RWPE2 (cell line): ENCODE measurements around the gene CAPZA1.

ENCODE experiments used
- ATAC-seq: fragments of 200-7000 bp; cut with Tn5 transposase; 3 replicates; pipeline ENCODE4 v1.9.1; 2021; ENCODE audit warnings: low read depth
- DNase-seq: peaks from one replicate; pipeline ENCODE4 v3.0.0-alpha.2; 2020; ENCODE audit warnings: low spot score
- H3K27ac ChIP-seq: fragments of 450-650 bp; 2 replicates; pipeline ENCODE4 v1.5.1; 2017; ENCODE audit warnings: mild to moderate bottlenecking; ENCODE audit not compliant: poor library complexity, severe bottlenecking
- H3K27me3 ChIP-seq: fragments of 250-450 bp; sonication (Bioruptor Pico); 2 replicates; pipeline ENCODE4 v1.5.1; 2021; ENCODE audit warnings: mild to moderate bottlenecking, moderate library complexity; ENCODE audit not compliant: insufficient read depth, poor library complexity, severe bottlenecking
- H3K36me3 ChIP-seq: fragments of 250-450 bp; sonication (Bioruptor Pico); 2 replicates; pipeline ENCODE4 v1.5.1; 2020; ENCODE audit warnings: low read depth, mild to moderate bottlenecking, moderate library complexity
- H3K4me1 ChIP-seq: fragments of 250-450 bp; sonication (Bioruptor Pico); 2 replicates; pipeline ENCODE4 v1.5.1; 2021; ENCODE audit warnings: mild to moderate bottlenecking, moderate library complexity; ENCODE audit not compliant: insufficient read depth, poor library complexity, severe bottlenecking
- H3K4me3 ChIP-seq: fragments of 250-450 bp; sonication (Bioruptor Pico); 2 replicates; pipeline ENCODE4 v1.5.1; 2021; ENCODE audit warnings: mild to moderate bottlenecking, moderate library complexity; ENCODE audit not compliant: severe bottlenecking
- H3K9me3 ChIP-seq: fragments of 250-450 bp; sonication (Bioruptor Pico); 2 replicates; pipeline ENCODE4 v1.5.1; 2021; ENCODE audit warnings: mild to moderate bottlenecking, moderate library complexity; ENCODE audit not compliant: severe bottlenecking
- TF ChIP-seq, protein P1 (sequence below): fragments of 450-650 bp; IDR thresholded peaks from one replicate; pipeline ENCODE4 v1.5.1; 2017; ENCODE audit warnings: mild to moderate bottlenecking, moderate library complexity; ENCODE audit not compliant: poor library complexity, severe bottlenecking

Gene CAPZA1

DNA sequence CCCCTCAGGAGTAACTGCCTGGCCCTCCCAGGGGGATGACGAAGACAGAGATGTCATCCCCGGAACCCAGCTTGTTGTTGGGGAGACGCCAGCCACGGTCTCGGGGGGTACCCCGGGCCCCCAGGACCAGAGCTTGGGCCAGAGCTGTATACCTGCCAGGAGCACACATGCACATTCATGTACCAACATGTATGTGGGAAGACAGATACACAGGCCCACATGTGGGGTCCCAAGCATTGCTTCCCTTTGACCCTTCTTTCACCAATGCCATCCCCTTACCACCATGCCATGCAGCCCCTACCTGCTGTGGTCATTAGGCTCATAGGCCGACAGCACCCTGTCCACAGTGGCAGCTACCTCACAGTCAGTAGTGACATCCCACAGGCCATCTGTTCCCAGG, 90.5 kb downstream of the CAPZA1 start:
- no peaks in the 10 kb centered on the region for H3K36me3 ChIP-seq
- TF ChIP-seq, protein P1, sequence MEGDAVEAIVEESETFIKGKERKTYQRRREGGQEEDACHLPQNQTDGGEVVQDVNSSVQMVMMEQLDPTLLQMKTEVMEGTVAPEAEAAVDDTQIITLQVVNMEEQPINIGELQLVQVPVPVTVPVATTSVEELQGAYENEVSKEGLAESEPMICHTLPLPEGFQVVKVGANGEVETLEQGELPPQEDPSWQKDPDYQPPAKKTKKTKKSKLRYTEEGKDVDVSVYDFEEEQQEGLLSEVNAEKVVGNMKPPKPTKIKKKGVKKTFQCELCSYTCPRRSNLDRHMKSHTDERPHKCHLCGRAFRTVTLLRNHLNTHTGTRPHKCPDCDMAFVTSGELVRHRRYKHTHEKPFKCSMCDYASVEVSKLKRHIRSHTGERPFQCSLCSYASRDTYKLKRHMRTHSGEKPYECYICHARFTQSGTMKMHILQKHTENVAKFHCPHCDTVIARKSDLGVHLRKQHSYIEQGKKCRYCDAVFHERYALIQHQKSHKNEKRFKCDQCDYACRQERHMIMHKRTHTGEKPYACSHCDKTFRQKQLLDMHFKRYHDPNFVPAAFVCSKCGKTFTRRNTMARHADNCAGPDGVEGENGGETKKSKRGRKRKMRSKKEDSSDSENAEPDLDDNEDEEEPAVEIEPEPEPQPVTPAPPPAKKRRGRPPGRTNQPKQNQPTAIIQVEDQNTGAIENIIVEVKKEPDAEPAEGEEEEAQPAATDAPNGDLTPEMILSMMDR = no peak
- H3K9me3 ChIP-seq = no peaks in the 10 kb centered on the region
- no peaks in the 10 kb centered on the region for H3K4me1 ChIP-seq
- no peak overlapping the region for H3K27ac ChIP-seq
- ATAC-seq (no peak), DNase-seq (no peak)
- H3K4me3 ChIP-seq = no peak overlapping the region
- H3K27me3 ChIP-seq = no peaks in the 10 kb centered on the region

DNA sequence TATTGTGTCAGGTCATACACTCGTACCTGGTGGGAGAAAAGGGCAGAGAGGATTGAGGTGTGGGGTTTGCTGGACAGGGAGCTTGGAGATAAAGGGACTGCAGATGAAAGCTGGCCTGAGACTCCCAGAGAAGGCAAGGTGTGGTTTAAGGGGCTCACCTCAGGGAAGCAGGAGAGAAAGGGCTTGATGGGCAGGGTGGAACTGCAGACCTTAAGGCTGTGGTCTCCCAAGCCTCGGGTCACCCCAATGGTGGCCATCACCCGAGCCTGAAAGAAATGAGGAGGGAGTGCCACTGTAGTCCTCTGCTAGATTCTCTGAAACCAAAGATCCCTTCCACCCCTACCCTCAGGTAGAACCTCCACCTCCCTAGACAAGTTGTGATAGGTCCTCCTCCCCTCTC, 91.0 kb downstream of the CAPZA1 start:
- ATAC-seq = no peak
- Histone ChIP-seq H3K27ac (no peak overlapping the region), H3K4me1 (no peaks in the 10 kb centered on the region), H3K27me3 (no peaks in the 10 kb centered on the region), H3K9me3 (no peaks in the 10 kb centered on the region), H3K4me3 (no peak overlapping the region), H3K36me3 (no peaks in the 10 kb centered on the region)
- DNase-seq = no peak
- TF ChIP-seq, protein P1 = no peak

DNA sequence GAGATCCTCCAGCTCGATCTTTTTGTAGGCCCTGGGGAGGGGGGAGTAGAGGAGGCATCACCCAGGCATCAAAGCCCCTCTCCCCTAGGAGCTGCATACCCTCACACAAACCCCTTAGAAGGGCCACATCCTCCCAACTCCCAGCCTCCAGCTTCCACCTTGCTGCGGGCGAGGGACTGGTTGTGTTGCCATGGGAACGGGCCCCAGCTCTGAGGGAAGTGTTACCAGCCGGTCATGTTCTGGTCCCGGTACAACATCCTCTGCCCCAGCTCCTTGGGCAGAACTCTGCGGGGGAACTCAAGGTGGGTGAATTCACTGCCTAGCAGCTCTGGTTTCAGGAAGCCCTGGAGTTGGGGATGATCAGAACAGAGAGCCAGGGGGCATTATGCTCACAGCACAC, 91.4 kb downstream of the CAPZA1 start:
- H3K27ac ChIP-seq = no peak overlapping the region
- H3K9me3 ChIP-seq = no peaks in the 10 kb centered on the region
- H3K4me1 ChIP-seq = no peaks in the 10 kb centered on the region
- TF ChIP-seq, protein P1 = no peak
- no peaks in the 10 kb centered on the region for H3K27me3 ChIP-seq
- no peaks in the 10 kb centered on the region for H3K36me3 ChIP-seq
- ATAC-seq (no peak), DNase-seq (no peak)
- H3K4me3 ChIP-seq = no peak overlapping the region

DNA sequence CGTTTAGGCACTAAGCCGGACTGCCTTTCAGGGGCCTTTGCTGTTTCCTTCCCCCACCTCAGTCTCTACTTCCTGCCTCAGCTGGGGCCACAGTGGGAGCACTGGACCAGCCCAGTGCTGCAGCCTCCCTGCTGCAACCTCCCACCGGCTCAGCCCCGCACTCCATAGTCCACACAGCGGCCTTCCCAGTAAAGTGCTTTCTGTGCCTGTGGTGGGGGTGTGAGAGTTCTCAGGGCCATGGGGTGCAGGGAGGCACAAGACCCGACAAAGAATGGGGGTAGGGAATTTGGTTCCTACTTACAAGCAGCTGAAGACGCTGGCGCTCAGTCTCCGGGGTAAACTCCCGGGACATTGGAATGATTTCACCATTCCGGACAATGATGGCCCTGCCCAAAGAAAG, 92.0 kb downstream of the CAPZA1 start:
- Histone ChIP-seq H3K36me3 (no peaks in the 10 kb centered on the region), H3K4me1 (no peaks in the 10 kb centered on the region), H3K4me3 (no peak overlapping the region), H3K27ac (no peak overlapping the region), H3K9me3 (no peaks in the 10 kb centered on the region), H3K27me3 (no peaks in the 10 kb centered on the region)
- ATAC-seq (no peak), DNase-seq (no peak)
- TF ChIP-seq, protein P1 = no peak

DNA sequence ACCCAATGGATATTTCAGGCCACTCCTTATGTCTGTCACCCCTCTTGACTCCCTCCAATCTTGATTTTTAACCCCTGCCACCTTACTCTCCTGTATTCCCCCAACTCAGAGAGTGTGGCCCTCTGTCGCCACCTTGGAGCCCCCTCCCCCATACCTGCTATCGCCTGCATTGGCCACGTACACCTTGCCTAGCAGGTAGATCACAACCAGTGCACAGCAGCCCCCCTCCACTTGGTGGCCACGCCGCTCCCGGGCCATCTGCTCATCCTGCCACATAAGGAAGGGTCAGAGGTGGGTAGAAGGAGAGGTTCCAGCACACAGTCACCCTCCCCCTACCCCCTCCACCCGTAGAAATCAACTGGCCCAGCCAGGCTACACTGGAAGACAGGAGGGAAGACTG, 92.6 kb downstream of the CAPZA1 start:
- no peak overlapping the region for H3K4me3 ChIP-seq
- ATAC-seq (no peak), DNase-seq (no peak)
- no peaks in the 10 kb centered on the region for H3K36me3 ChIP-seq
- H3K4me1 ChIP-seq = no peaks in the 10 kb centered on the region
- no peak overlapping the region for H3K27ac ChIP-seq
- no peaks in the 10 kb centered on the region for H3K27me3 ChIP-seq
- no peaks in the 10 kb centered on the region for H3K9me3 ChIP-seq
- TF ChIP-seq, protein P1 = no peak
